NB4 (cell line): ENCODE data around the gene MAP3K9.
"Not testable (repeated sequence)": the region's sequence is repeated elsewhere in the genome, so short reads cannot be mapped to it uniquely, and the experiment has no call there.

Experiments used
- DNase-seq: peaks from one replicate; pipeline ENCODE4 v3.0.0; 2010; ENCODE audit warnings: low read depth
- H3K4me3 ChIP-seq: one replicate; pipeline ENCODE4 v1.5.1; 2011; ENCODE audit warnings: mild to moderate bottlenecking, low read depth, low read length, moderate library complexity
- MYC ChIP-seq: IDR thresholded peaks from 2 replicates; pipeline ENCODE4 v1.6.1; 2011; ENCODE audit warnings: low read depth, low read length
- POLR2A ChIP-seq: IDR thresholded peaks from 2 replicates; pipeline ENCODE4 v1.6.1; 2011; ENCODE audit warnings: mild to moderate bottlenecking; ENCODE audit not compliant: insufficient read length; ENCODE audit errors: extremely low read depth
- TF ChIP-seq, protein P1 (sequence below): IDR thresholded peaks from 2 replicates; pipeline ENCODE4 v1.6.1; 2011; ENCODE audit warnings: low read depth, low read length
- TF ChIP-seq, protein P2 (sequence below): IDR thresholded peaks from one replicate; pipeline ENCODE4 v1.5.1; 2012; ENCODE audit warnings: low read depth, low read length

Gene MAP3K9

DNA sequence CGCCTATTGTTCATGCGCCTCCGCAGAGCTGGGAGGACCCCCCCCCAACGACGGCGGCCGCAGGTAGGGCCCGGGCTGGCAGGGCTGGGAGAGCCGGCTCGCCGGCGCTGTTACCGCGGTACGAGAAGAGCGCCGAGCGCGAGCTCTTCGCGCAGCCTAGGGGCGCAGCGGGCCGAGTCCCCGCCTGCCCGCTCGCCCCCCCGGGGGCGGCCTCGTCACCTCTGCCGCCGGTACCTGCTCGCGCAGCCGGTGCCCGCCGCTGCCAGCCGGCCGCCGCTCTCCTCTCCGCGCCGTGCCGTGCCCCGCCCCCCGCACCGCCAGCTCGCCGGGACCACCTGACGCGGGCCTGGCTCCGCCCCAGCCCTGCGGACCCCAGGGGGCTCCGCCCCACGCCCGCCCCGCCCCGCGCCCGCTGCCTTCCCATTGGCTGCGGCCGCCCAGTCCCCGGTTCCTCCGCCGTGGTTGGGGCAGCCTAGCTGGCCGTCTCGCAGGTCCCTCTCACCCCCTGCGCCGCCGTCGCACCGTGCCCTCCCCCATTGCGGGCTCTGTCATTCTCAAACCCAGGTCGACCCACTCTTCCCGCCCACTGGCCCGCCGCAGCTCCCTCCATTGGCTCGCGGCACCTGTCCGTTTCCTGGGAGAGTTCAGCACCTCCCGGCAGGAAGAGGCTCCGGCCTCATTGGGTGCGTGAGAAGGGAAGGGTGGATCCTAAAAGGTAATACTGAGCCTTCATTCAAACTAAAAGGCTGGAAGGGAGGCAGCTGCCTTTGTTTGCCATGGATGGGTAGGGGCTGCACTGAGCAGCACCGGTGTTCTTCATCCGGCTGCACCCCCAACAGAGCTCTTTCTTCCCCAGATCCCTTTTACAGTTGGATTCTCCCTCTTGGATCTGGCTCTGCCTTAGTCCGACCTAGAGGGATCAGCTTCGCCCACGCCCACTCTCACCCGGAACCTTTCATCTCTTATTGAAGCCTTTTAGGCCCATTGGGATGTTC lies at the start of gene MAP3K9:
Gene MAP3K9, minus strand, starts transcription at position 289 of the 995 bp plus-strand sequence. CDS start 342 bp downstream, outside the sequence.
- H3K4me3 ChIP-seq: peak within 1 kb of the TSS; percentile 53
- TF ChIP-seq, protein P1, sequence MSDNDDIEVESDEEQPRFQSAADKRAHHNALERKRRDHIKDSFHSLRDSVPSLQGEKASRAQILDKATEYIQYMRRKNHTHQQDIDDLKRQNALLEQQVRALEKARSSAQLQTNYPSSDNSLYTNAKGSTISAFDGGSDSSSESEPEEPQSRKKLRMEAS: 0 out of 2 replicates have a peak, but pooled peaks have one; percentile 31
- no peak for TF ChIP-seq MYC
- TF ChIP-seq, protein P2, sequence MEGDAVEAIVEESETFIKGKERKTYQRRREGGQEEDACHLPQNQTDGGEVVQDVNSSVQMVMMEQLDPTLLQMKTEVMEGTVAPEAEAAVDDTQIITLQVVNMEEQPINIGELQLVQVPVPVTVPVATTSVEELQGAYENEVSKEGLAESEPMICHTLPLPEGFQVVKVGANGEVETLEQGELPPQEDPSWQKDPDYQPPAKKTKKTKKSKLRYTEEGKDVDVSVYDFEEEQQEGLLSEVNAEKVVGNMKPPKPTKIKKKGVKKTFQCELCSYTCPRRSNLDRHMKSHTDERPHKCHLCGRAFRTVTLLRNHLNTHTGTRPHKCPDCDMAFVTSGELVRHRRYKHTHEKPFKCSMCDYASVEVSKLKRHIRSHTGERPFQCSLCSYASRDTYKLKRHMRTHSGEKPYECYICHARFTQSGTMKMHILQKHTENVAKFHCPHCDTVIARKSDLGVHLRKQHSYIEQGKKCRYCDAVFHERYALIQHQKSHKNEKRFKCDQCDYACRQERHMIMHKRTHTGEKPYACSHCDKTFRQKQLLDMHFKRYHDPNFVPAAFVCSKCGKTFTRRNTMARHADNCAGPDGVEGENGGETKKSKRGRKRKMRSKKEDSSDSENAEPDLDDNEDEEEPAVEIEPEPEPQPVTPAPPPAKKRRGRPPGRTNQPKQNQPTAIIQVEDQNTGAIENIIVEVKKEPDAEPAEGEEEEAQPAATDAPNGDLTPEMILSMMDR: no peak
- peak; percentile 92 for DNase-seq

DNA sequence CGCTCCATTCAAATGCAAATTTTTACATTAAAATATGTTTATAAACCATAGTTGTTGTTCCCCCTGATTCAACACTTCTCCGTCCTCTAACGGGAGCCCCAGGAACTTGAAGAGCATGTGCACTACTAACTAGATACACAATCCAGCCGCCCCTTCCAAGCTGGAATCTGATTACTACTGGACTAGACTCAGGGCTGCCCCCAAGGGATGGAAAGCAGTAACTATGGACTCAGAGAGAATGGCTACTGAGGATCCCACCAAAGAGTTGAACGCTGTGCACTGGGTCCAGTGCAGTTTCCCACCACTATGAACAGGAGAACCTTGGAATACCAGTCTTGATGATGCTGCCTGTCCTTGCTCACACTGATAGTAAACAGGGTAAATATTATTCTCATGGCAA lies 49.3 kb upstream of the MAP3K9 start:
- TF ChIP-seq POLR2A: no peak
- no peak for TF ChIP-seq MYC
- TF ChIP-seq, protein P2: no peak
- TF ChIP-seq, protein P1: no peak
- DNase-seq: no peak
- no peak overlapping the region for H3K4me3 ChIP-seq

DNA sequence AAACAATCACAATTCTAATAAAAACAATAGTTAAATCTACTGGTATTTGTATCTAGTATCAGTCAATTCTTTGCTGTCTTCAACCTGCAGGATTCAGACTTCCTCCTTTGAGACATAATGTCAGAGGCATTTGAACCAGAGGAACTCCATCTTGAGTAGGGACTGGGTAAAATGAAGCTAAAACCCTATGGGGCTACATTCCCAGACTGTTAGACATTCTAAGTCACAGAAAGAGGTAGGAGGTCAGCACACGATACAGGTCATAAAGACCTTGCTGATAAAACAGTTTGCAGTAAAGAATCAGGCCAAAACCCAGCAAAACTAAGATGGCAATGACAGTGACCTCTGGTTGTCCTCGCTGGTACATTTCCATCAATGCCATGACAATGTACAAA lies 48.2 kb upstream of the MAP3K9 start:
- H3K4me3 ChIP-seq: no peak overlapping the region
- TF ChIP-seq, protein P2: no peak
- TF ChIP-seq POLR2A: no peak
- DNase-seq: no peak

DNA sequence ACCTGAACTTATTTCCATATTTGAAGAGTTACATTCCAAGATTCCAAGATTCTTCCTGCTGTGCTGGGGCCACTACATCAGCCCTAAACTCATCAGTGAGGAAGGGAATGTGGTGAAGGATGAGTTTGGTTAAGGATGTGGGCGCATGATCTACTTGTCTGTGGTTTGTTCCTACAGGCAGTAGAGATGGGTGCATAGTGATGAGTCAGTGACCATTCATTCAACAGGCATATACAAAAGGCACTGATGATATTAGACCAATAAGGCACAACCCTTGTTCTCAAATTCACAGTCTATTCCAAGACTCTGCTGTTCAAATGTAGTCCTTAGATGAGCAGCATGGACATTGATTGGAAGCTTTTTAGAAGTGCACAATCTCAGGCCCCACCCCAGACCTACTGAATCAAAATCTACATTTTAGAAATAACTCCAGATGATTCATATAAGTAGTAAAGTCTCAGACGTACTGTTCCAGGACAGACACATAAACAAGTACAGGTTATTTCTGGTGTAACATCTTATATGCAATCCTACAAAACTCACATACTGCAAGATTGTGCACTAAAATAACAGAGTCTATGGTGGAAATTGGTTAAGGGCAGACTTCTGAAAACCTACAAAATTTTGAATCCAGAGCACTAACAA lies 47.7 kb upstream of the MAP3K9 start:
- H3K4me3 ChIP-seq: no peak overlapping the region
- DNase-seq: peak; percentile 68
- TF ChIP-seq POLR2A (no peak), MYC (no peak)
- TF ChIP-seq, protein P1: no peak
- TF ChIP-seq, protein P2: no peak

DNA sequence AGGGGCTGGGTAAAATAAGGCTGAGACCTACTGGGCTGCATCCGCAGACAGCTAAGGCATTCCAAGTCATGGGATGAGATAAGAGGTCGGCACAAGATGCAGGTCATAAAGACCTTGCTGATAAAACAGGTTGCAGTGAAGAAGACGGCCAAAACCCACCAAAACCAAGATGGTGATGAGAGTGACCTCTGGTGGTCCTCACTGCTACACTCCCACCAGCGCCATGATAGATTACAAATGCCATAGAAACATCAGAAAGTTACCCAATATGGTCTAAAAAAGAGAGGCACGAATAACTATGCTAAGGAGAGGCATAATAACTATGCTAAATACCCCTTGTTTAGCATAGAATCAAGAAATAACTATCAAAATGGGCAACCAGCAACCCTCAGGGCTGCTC lies 46.2 kb upstream of the MAP3K9 start:
- no peak for DNase-seq
- TF ChIP-seq, protein P2: no peak
- H3K4me3 ChIP-seq: no peak overlapping the region

DNA sequence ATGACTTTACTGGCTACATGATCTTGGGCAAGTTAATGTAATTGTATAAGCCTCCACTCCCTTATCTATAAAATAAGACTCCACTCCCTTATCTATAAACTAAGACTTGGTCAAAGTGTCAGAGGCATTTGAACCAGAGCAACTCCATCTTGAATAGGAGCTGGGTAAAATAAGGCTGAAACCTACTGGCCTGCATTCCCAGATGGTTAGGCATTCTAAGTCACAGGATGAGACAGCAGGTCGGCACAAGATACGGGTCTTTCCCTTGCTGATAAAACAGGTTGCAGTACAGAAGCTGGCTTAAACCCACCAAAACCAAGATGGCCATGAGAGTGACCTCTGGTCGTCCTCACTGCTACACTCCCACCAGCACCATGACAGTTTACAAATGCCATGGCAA lies 44.3 kb upstream of the MAP3K9 start:
- H3K4me3 ChIP-seq, DNase-seq: not testable (repeated sequence)
